IPS DF 6.9 (cell line): ENCODE results near the gene SLC7A6OS.

ENCODE experiments used
- DNase-seq: peaks from one replicate; pipeline ENCODE4 v3.0.0-alpha.2; 2013; ENCODE audit warnings: low read depth, low spot score
- H3K27ac ChIP-seq: one replicate; pipeline ENCODE4 v1.5.1; 2013; ENCODE audit warnings: low read length, control low read depth
- H3K27me3 ChIP-seq: 2 replicates; pipeline ENCODE4 v1.6.1; 2013; ENCODE audit warnings: mild to moderate bottlenecking, low read length; ENCODE audit not compliant: control insufficient read depth, insufficient read depth
- H3K36me3 ChIP-seq: 2 replicates; pipeline ENCODE4 v1.6.1; 2013; ENCODE audit warnings: low read length; ENCODE audit not compliant: control insufficient read depth, insufficient read depth
- H3K4me1 ChIP-seq: 2 replicates; pipeline ENCODE4 v1.6.1; 2013; ENCODE audit warnings: low read length; ENCODE audit not compliant: control insufficient read depth, insufficient read depth
- H3K4me3 ChIP-seq: 2 replicates; pipeline ENCODE4 v1.5.1; 2013; ENCODE audit warnings: mild to moderate bottlenecking, low read length
- H3K9me3 ChIP-seq: 2 replicates; pipeline ENCODE4 v1.6.1; 2013; ENCODE audit warnings: low read length, inconsistent platforms; ENCODE audit not compliant: control insufficient read depth, insufficient read depth
- WGBS: extraction: QIAGEN DNeasy Blood & Tissue Kit; methylation state at CpG from one replicate; pipeline ENCODE4 v1.1.7; 2013; ENCODE audit warnings: mixed read lengths, missing lambda C conversion rate; ENCODE audit not compliant: insufficient read length, insufficient coverage; 5-methylcytosine and 5-hydroxymethylcytosine counted together

SLC7A6OS gene

GRCh38 chr16:68324336-68324735, 13.6 kb upstream of the SLC7A6OS start:
- Histone ChIP-seq H3K4me1 (no peaks in the 10 kb centered on the region), H3K27me3 (no peaks in the 10 kb centered on the region), H3K27ac (no peak overlapping the region), H3K36me3 (no peaks in the 10 kb centered on the region; the same call in 1 of the 2 replicates), H3K4me3 (no peak overlapping the region), H3K9me3 (no peaks in the 10 kb centered on the region)
- DNase-seq, result no peak
- no CpG with 5 or more reads among the region's 5 CpGs for WGBS

- no peaks in the 10 kb centered on the region for H3K27me3 ChIP-seq
- H3K4me1 ChIP-seq, result no peaks in the 10 kb centered on the region
- no CpG with 5 or more reads among the region's 6 CpGs for WGBS
- H3K36me3 ChIP-seq, result peaks cover 4% of the 10 kb centered on the region; the same call in 1 of the 2 replicates
- no peak overlapping the region for H3K27ac ChIP-seq
- H3K9me3 ChIP-seq, result no peaks in the 10 kb centered on the region
- no peak overlapping the region for H3K4me3 ChIP-seq
- DNase-seq, result no peak
Measured at GRCh38 chr16:68319185-68319908, 8.6 kb upstream of the SLC7A6OS start.

DNA sequence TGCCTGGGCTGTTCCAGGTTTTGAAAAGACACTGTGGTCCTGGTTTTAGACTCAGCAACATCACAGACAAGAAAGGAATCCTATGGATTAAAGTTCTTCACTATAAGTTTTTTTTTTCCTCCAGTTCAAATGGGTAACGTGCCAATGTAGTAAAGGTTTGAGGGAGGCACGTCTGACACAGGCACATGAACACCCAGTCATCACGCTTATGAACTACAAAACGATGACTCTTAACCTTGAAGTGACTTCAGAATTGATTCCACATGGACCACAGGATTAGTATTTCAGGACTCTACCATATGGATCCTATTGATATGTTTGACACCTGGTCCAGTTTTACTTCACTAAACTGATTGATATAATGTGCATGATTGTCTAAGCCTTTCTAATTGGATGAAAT, 2.4 kb upstream of the SLC7A6OS start:
- peaks cover 6% of the 10 kb centered on the region; the same call in 1 of the 2 replicates for H3K36me3 ChIP-seq
- no CpG with 5 or more reads among the region's 4 CpGs for WGBS
- no peak for DNase-seq
- no peaks in the 10 kb centered on the region for H3K4me1 ChIP-seq
- H3K27ac ChIP-seq, result no peak overlapping the region
- no peaks in the 10 kb centered on the region for H3K27me3 ChIP-seq
- H3K4me3 ChIP-seq, result no peak overlapping the region
- no peaks in the 10 kb centered on the region for H3K9me3 ChIP-seq

GRCh38 chr16:68310437-68310773, 341 bp downstream of the SLC7A6OS start:
- no peaks in the 10 kb centered on the region for H3K4me1 ChIP-seq
- no CpG with 5 or more reads among the region's 29 CpGs for WGBS
- H3K36me3 ChIP-seq, result 0 out of 2 replicates have a peak, but pooled peaks cover 2% of the 10 kb centered on the region
- no peaks in the 10 kb centered on the region for H3K27me3 ChIP-seq
- no peak overlapping the region for H3K27ac ChIP-seq
- no peak for DNase-seq
- peak overlapping the region; percentile 50 for H3K4me3 ChIP-seq
- no peaks in the 10 kb centered on the region for H3K9me3 ChIP-seq

DNA sequence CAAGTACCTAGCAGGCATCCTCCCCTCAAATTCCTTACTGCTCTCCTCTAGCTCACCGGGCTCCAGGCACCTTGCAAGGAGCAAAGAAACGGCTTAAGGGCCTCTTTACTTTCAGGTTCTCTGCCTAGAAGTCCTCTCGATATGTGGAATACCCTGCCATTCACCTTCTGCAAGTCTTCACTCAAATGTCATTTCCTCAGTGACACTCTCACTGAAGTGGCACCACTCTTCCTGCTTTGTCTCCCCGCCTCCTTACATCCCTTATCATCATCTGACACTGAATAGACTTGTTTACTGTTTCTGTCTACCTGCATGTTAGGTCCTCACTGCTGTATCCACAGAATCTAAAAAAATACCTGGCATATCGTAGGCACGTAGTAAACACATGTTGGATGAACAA, 947 bp downstream of the SLC7A6OS start:
- no CpG with 5 or more reads among the region's 6 CpGs for WGBS
- no peak for DNase-seq
- H3K9me3 ChIP-seq, result no peaks in the 10 kb centered on the region
- no peaks in the 10 kb centered on the region for H3K4me1 ChIP-seq
- no peaks in the 10 kb centered on the region for H3K27me3 ChIP-seq
- H3K36me3 ChIP-seq, result 0 out of 2 replicates have a peak, but pooled peaks cover 2% of the 10 kb centered on the region
- peak overlapping the region; percentile 50 for H3K4me3 ChIP-seq
- H3K27ac ChIP-seq, result no peak overlapping the region

DNA sequence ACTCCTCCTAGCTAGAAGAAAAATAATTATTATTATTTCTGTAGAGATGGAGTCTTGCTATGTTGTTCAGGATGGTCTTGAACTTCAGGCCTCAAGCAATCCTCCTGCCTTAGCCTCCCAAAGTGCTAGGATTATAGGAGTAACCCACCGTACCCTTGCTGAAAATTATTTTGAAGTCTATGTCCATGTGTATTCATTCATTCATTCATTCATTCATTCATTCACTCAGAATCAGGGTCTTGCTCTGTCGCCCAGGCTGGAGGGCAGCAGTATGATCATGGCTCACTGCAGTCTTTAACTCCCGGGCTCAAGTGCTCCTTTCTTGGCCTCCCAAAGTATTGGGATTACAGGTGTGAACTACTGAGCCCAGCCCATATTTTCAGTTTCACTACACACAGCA, 4.1 kb downstream of the SLC7A6OS start:
- DNase-seq, result no peak
- Histone ChIP-seq H3K4me1 (no peaks in the 10 kb centered on the region), H3K27ac (no peak overlapping the region), H3K27me3 (no peaks in the 10 kb centered on the region), H3K36me3 (peaks cover 11% of the 10 kb centered on the region; the same call in 1 of the 2 replicates), H3K9me3 (no peaks in the 10 kb centered on the region), H3K4me3 (no peak overlapping the region)
- WGBS, result no CpG with 5 or more reads among the region's 3 CpGs

GRCh38 chr16:68300734-68301459, 9.8 kb downstream of the SLC7A6OS start:
- DNase-seq, result no peak
- no peaks in the 10 kb centered on the region for H3K27me3 ChIP-seq
- WGBS, result no CpG with 5 or more reads among the region's 7 CpGs
- no peaks in the 10 kb centered on the region for H3K9me3 ChIP-seq
- peaks cover 40% of the 10 kb centered on the region for H3K36me3 ChIP-seq
- H3K4me3 ChIP-seq, result no peak overlapping the region
- no peak overlapping the region for H3K27ac ChIP-seq
- no peaks in the 10 kb centered on the region for H3K4me1 ChIP-seq

- Histone ChIP-seq H3K4me3 (no peak overlapping the region), H3K27ac (no peak overlapping the region), H3K4me1 (no peaks in the 10 kb centered on the region), H3K27me3 (no peaks in the 10 kb centered on the region), H3K36me3 (peaks cover 40% of the 10 kb centered on the region), H3K9me3 (no peaks in the 10 kb centered on the region)
- DNase-seq, result no peak
- no CpG with 5 or more reads among the region's 11 CpGs for whole genome bisulfite sequencing
Measured at GRCh38 chr16:68299571-68300453, 10.9 kb downstream of the SLC7A6OS start.

GRCh38 chr16:68298907-68299561, 11.7 kb downstream of the SLC7A6OS start:
- H3K4me3 ChIP-seq, result no peak overlapping the region
- H3K27me3 ChIP-seq, result no peaks in the 10 kb centered on the region
- H3K9me3 ChIP-seq, result no peaks in the 10 kb centered on the region
- peaks cover 40% of the 10 kb centered on the region for H3K36me3 ChIP-seq
- no peaks in the 10 kb centered on the region for H3K4me1 ChIP-seq
- H3K27ac ChIP-seq, result no peak overlapping the region
- DNase-seq, result no peak
- no CpG with 5 or more reads among the region's 5 CpGs for WGBS

DNA sequence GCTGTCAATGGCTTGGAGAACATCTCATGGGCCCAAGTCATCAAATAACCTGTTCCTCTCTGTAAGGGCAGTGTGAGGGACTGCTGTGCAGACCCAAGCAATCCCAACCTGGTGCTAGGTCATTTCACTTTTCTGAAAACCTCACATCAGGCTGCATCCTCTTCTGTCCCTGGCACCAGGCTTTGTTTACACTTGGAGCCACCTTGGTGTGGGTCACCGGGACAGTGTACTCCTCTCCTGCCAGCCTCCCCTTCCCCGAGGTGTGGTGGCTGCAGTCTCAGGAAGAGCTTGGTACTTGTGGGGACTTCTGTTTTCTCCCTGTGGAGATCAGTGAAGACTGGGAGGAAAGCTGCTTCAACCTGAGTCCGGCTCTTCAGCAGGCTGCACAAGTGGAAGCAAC, 12.4 kb downstream of the SLC7A6OS start:
- H3K9me3 ChIP-seq, result no peaks in the 10 kb centered on the region
- no peak for DNase-seq
- peaks cover 37% of the 10 kb centered on the region for H3K36me3 ChIP-seq
- no peak overlapping the region for H3K27ac ChIP-seq
- no CpG with 5 or more reads among the region's 3 CpGs for WGBS
- H3K4me3 ChIP-seq, result no peak overlapping the region
- no peaks in the 10 kb centered on the region for H3K27me3 ChIP-seq
- no peaks in the 10 kb centered on the region for H3K4me1 ChIP-seq
